ENCODE measurements around the gene NAV2.

Gene NAV2

GRCh38 chr11:20070459-20070858, 357.8 kb downstream of the NAV2 start:
- no peaks in the 10 kb centered on the region for H3F3A ChIP-seq (ENCODE audit: insufficient read depth, low read length)
- no peak overlapping the region for H3K27ac ChIP-seq (ENCODE audit: low read length)
- H3K9ac ChIP-seq (ENCODE audit: low read length), result no peak overlapping the region
- H4K20me1 ChIP-seq (ENCODE audit: insufficient read depth, low read length), result no peaks in the 10 kb centered on the region
- no peaks in the 10 kb centered on the region for H3K27me3 ChIP-seq (replicated peaks; ENCODE audit: insufficient read depth, low read length)
- DNase-seq, result no peak
- H3K79me2 ChIP-seq (ENCODE audit: low read length), result no peaks in the 10 kb centered on the region
- no peaks in the 10 kb centered on the region for H3K36me3 ChIP-seq (replicated peaks; ENCODE audit: insufficient read depth, low read length)
- H3K4me1 ChIP-seq (ENCODE audit: low read length), result no peaks in the 10 kb centered on the region
- H3K9me3 ChIP-seq (replicated peaks; ENCODE audit: insufficient read depth, low read length), result no peaks in the 10 kb centered on the region
- no peaks in the 10 kb centered on the region for H3K9me2 ChIP-seq (replicated peaks; ENCODE audit: insufficient read depth, low read length)
- TF ChIP-seq, protein P1, sequence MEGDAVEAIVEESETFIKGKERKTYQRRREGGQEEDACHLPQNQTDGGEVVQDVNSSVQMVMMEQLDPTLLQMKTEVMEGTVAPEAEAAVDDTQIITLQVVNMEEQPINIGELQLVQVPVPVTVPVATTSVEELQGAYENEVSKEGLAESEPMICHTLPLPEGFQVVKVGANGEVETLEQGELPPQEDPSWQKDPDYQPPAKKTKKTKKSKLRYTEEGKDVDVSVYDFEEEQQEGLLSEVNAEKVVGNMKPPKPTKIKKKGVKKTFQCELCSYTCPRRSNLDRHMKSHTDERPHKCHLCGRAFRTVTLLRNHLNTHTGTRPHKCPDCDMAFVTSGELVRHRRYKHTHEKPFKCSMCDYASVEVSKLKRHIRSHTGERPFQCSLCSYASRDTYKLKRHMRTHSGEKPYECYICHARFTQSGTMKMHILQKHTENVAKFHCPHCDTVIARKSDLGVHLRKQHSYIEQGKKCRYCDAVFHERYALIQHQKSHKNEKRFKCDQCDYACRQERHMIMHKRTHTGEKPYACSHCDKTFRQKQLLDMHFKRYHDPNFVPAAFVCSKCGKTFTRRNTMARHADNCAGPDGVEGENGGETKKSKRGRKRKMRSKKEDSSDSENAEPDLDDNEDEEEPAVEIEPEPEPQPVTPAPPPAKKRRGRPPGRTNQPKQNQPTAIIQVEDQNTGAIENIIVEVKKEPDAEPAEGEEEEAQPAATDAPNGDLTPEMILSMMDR (IDR thresholded peaks at IDR 0.05; ENCODE audit: low read length), result no peak
- TF ChIP-seq EZH2phosphoT487 (IDR thresholded peaks at IDR 0.05; ENCODE audit: low read length) (no peak), EZH2 (optimal IDR thresholded peaks at IDR 0.05; ENCODE audit: low read depth, low read length) (no peak)
- H3K4me2 ChIP-seq (ENCODE audit: low read depth, low read length), result no peak overlapping the region
- no peak overlapping the region for H2AFZ ChIP-seq (ENCODE audit: low read length)
- no peak overlapping the region for H3K4me3 ChIP-seq (ENCODE audit: low read length)

GRCh38 chr11:20075627-20076026, 363.0 kb downstream of the NAV2 start:
- no peaks in the 10 kb centered on the region for H3K9me3 ChIP-seq (replicated peaks; ENCODE audit: insufficient read depth, low read length)
- H3K27ac ChIP-seq (ENCODE audit: low read length), result no peak overlapping the region
- no peak overlapping the region for H2AFZ ChIP-seq (ENCODE audit: low read length)
- no peak for DNase-seq
- H3F3A ChIP-seq (ENCODE audit: insufficient read depth, low read length), result no peaks in the 10 kb centered on the region
- no peak overlapping the region for H3K9ac ChIP-seq (ENCODE audit: low read length)
- no peak overlapping the region for H3K4me3 ChIP-seq (ENCODE audit: low read length)
- H3K36me3 ChIP-seq (replicated peaks; ENCODE audit: insufficient read depth, low read length), result no peaks in the 10 kb centered on the region
- H3K4me2 ChIP-seq (ENCODE audit: low read depth, low read length), result no peak overlapping the region
- H3K9me2 ChIP-seq (replicated peaks; ENCODE audit: insufficient read depth, low read length), result no peaks in the 10 kb centered on the region
- no peaks in the 10 kb centered on the region for H3K4me1 ChIP-seq (ENCODE audit: low read length)
- no peaks in the 10 kb centered on the region for H3K79me2 ChIP-seq (ENCODE audit: low read length)
- no peaks in the 10 kb centered on the region for H3K27me3 ChIP-seq (replicated peaks; ENCODE audit: insufficient read depth, low read length)
- no peaks in the 10 kb centered on the region for H4K20me1 ChIP-seq (ENCODE audit: insufficient read depth, low read length)
- TF ChIP-seq, protein P1 (IDR thresholded peaks at IDR 0.05; ENCODE audit: low read length), result no peak

- Histone ChIP-seq H3K9ac (ENCODE audit: low read length) (no peak overlapping the region), H3K9me2 (replicated peaks; ENCODE audit: insufficient read depth, low read length) (no peaks in the 10 kb centered on the region), H3K27me3 (replicated peaks; ENCODE audit: insufficient read depth, low read length) (no peaks in the 10 kb centered on the region), H4K20me1 (ENCODE audit: insufficient read depth, low read length) (no peaks in the 10 kb centered on the region), H3K79me2 (ENCODE audit: low read length) (no peaks in the 10 kb centered on the region), H3K4me1 (ENCODE audit: low read length) (peaks cover 5% of the 10 kb centered on the region), H3K36me3 (replicated peaks; ENCODE audit: insufficient read depth, low read length) (no peaks in the 10 kb centered on the region), H3K9me3 (replicated peaks; ENCODE audit: insufficient read depth, low read length) (no peaks in the 10 kb centered on the region), H3K4me3 (ENCODE audit: low read length) (no peak overlapping the region), H2AFZ (ENCODE audit: low read length) (no peak overlapping the region), H3K4me2 (ENCODE audit: low read depth, low read length) (no peak overlapping the region), H3F3A (ENCODE audit: insufficient read depth, low read length) (no peaks in the 10 kb centered on the region), H3K27ac (ENCODE audit: low read length) (no peak overlapping the region)
- no peak for DNase-seq
- TF ChIP-seq, protein P1 (IDR thresholded peaks at IDR 0.05; ENCODE audit: low read length), result no peak
- TF ChIP-seq EZH2 (optimal IDR thresholded peaks at IDR 0.05; ENCODE audit: low read depth, low read length), result no peak
- TF ChIP-seq EZH2phosphoT487 (IDR thresholded peaks at IDR 0.05; ENCODE audit: low read length), result no peak
Observed at GRCh38 chr11:20078846-20079245, 366.2 kb downstream of the NAV2 start.
